Aorta (tissue), 5 donors: ENCODE data around the gene TBC1D21. TPM values are rescaled to one million over a fixed set of nuclear protein-coding genes. Genes with fewer than 3 reads are reported as not detected.

Source experiments
- ATAC-seq: fragments of 200-7000 bp; cut with Tn5 transposase; one replicate; pipeline ENCODE4 v1.9.1; 2022; ENCODE audit warnings: moderate library complexity; ENCODE audit not compliant: low FRiP score
- DNase-seq, 2 donors: peaks; one replicate each; pipeline ENCODE4 v3.0.0-alpha.2; 2020
- H3K27ac ChIP-seq, 2 donors: one replicate each; pipeline ENCODE4 v1.5.1; 2013; ENCODE audit warnings: low read length in 2 of 2, mild to moderate bottlenecking in 2 of 2, moderate library complexity in 2 of 2, control low read depth in 1 of 2, inconsistent platforms in 1 of 2, low read depth in 1 of 2
- H3K27me3 ChIP-seq, 2 donors: one replicate each; pipeline ENCODE4 v1.6.1; 2013; ENCODE audit warnings: control low read depth in 1 of 2, low read length in 1 of 2, mild to moderate bottlenecking in 1 of 2, moderate library complexity in 1 of 2; ENCODE audit not compliant: insufficient read depth in 2 of 2, control insufficient read depth in 1 of 2
- H3K36me3 ChIP-seq, 2 donors: one replicate each; pipeline ENCODE4 v1.6.1; 2013; ENCODE audit warnings: control low read depth in 1 of 2, low read length in 1 of 2, mild to moderate bottlenecking in 1 of 2; ENCODE audit not compliant: insufficient read depth in 2 of 2, control insufficient read depth in 1 of 2
- H3K4me1 ChIP-seq, 2 donors: one replicate each; pipeline ENCODE4 v1.6.1; 2013; ENCODE audit warnings: low read length in 2 of 2, control low read depth in 1 of 2, mild to moderate bottlenecking in 1 of 2, moderate library complexity in 1 of 2; ENCODE audit not compliant: insufficient read depth in 2 of 2, control insufficient read depth in 1 of 2
- H3K4me3 ChIP-seq, 2 donors: one replicate each; pipeline ENCODE4 v1.5.1; 2013; ENCODE audit warnings: low read length in 2 of 2, control low read depth in 1 of 2, mild to moderate bottlenecking in 1 of 2
- H3K9me3 ChIP-seq: one replicate; pipeline ENCODE4 v1.6.1; 2013; ENCODE audit warnings: mild to moderate bottlenecking, low read length; ENCODE audit not compliant: control insufficient read depth
- WGBS, 2 donors: extraction: QIAGEN DNeasy Blood & Tissue Kit; methylation state at CpG; one replicate each; pipeline ENCODE4 v1.1.7; 2013; 5-methylcytosine and 5-hydroxymethylcytosine counted together
- intact Hi-C, 2 donors: fragments of 100-400 bp; cut with DNase I; formaldehyde crosslinking; loops; one replicate each; pipeline versions ENCODE4 v1.14.2 to v1.15.0; 2022
- polyA plus RNA-seq, 2 donors: library from polyadenylated mRNA; stranded (reverse); fragments of 200-250 nt; gene quantifications; one replicate each; pipeline ENCODE4 v1.2.3, GENCODE V29; 2013
- total RNA-seq, 2 donors: library from RNA; stranded (reverse); fragmentation: NEBNext Ultra II Directional; extraction: Animal tissue kit (Norgen Biotek cat#: 25700); gene quantifications; one replicate each; pipeline ENCODE4 v1.2.1, GENCODE V29; 2021
- donor health status: healthy with polysubstance abuse.
- donor health status: Bipolar disorder and iron deficiency.
- donor health status: DM: no; HTN: no; CAD: no.
- donor health status: DM: no; HTN: no; CAD: no.
- donor health status: DM: yes; HTN: yes; CAD: no.

The TBC1D21 gene
- total and polyA plus RNA-seq, 4 donors, result not detected

- WGBS, 2 donors, result 71 to 82% methylated on average over 11 of the region's 11 CpGs
- Histone ChIP-seq H3K4me3 (no peak overlapping the region), H3K9me3 (no peaks in the 10 kb centered on the region), H3K27ac (no peak overlapping the region), H3K4me1 (no peaks in the 10 kb centered on the region), H3K27me3 (no peaks in the 10 kb centered on the region), H3K36me3 (no peaks in the 10 kb centered on the region)
- peak in 1 of 2 donors; percentile 66 for DNase-seq
- ATAC-seq, result no peak
- intact Hi-C loops, result loop anchor here in 1 of 2 donors (10.0 kb wide), 1 partner anchor 98 kb away; no protein-coding TSS in a partner anchor
Observed at GRCh38 chr15:73902121-73903020, 29.0 kb downstream of the TBC1D21 start.

GRCh38 chr15:73904026-73904815 is 30.9 kb downstream of the TBC1D21 start:
- DNase-seq (peak in 1 of 2 donors; percentile 57), ATAC-seq (no peak)
- no peak overlapping the region for H3K27ac ChIP-seq
- H3K4me3 ChIP-seq, result no peak overlapping the region
- no peaks in the 10 kb centered on the region for H3K4me1 ChIP-seq
- no peaks in the 10 kb centered on the region for H3K9me3 ChIP-seq
- 88 to 89% methylated on average over 9 of the region's 9 CpGs for WGBS, 2 donors
- no peaks in the 10 kb centered on the region for H3K36me3 ChIP-seq
- intact Hi-C loops, result loop anchor here in 1 of 2 donors (10.0 kb wide), 1 partner anchor 99 kb away; no protein-coding TSS in a partner anchor
- H3K27me3 ChIP-seq, result no peaks in the 10 kb centered on the region

DNA sequence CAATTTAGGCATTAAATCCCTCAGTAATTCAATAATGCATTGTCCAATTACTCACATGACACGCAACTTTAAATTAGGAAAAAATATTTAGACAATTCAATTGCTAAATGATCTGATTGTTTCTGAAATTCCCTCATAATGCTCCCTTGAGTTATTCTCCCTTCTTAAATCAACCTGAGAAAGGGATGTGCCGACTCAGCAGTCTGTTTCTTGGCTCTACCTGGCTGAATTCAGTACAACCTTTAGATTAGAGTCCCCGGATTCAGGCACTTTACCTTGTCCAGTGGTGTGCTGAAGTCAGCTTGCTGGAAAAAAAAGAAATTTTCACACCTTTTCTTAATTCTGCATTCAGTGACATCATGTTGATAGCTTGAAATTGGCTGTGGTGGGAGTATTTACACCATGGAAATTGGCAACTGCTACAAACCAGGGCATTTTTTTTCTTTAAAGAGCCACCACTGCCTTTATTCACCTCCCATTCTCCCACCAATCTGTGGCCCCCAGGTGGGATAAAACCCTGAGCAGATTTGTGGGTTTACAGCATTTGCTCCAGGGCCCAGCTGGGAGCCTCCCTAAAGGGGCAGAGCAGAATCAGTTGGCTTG is 32.0 kb downstream of the TBC1D21 start:
- WGBS, 2 donors, result 94 to 97% methylated on average over 3 of the region's 3 CpGs
- Histone ChIP-seq H3K27ac (no peak overlapping the region), H3K4me3 (no peak overlapping the region), H3K36me3 (no peaks in the 10 kb centered on the region), H3K4me1 (no peaks in the 10 kb centered on the region), H3K27me3 (no peaks in the 10 kb centered on the region), H3K9me3 (no peaks in the 10 kb centered on the region)
- peak in 1 of 2 donors; percentile 30 for DNase-seq
- ATAC-seq, result no peak
- intact Hi-C loops, result loop anchor here in 1 of 2 donors (10.0 kb wide), 1 partner anchor 101 kb away; no protein-coding TSS in a partner anchor

- Histone ChIP-seq H3K27ac (no peak overlapping the region), H3K9me3 (no peaks in the 10 kb centered on the region), H3K4me1 (no peaks in the 10 kb centered on the region), H3K36me3 (no peaks in the 10 kb centered on the region), H3K27me3 (no peaks in the 10 kb centered on the region), H3K4me3 (no peak overlapping the region)
- intact Hi-C loops, result loop anchor here in 1 of 2 donors (10.0 kb wide), 1 partner anchor 102 kb away; no protein-coding TSS in a partner anchor
- ATAC-seq (no peak), DNase-seq (peak in 1 of 2 donors; percentile 19)
- 89% methylated on average over 4 of the region's 4 CpGs for WGBS, 2 donors
Observed at GRCh38 chr15:73906346-73907034, 33.1 kb downstream of the TBC1D21 start.

GRCh38 chr15:73907035-73907408 is 33.7 kb downstream of the TBC1D21 start:
- Histone ChIP-seq H3K36me3 (peaks cover 0 to 3% of the 10 kb centered on the region in 2 donors), H3K9me3 (no peaks in the 10 kb centered on the region), H3K4me3 (no peak overlapping the region), H3K27me3 (no peaks in the 10 kb centered on the region), H3K4me1 (no peaks in the 10 kb centered on the region), H3K27ac (no peak overlapping the region)
- ATAC-seq (no peak), DNase-seq (no peak)
- intact Hi-C loops, result loop anchor here in 1 of 2 donors (10.0 kb wide), 1 partner anchor 102 kb away; no protein-coding TSS in a partner anchor
- WGBS, 2 donors, result 63 to 71% methylated on average over 2 of the region's 2 CpGs

- ATAC-seq (peak; percentile 91), DNase-seq (peak; percentile 87 to 96)
- Histone ChIP-seq H3K4me3 (no peak overlapping the region), H3K4me1 (no peaks in the 10 kb centered on the region), H3K27me3 (no peaks in the 10 kb centered on the region), H3K9me3 (no peaks in the 10 kb centered on the region), H3K27ac (no peak overlapping the region), H3K36me3 (peaks cover 0 to 3% of the 10 kb centered on the region in 2 donors)
- WGBS, 2 donors, result 4% methylated on average over 6 to 7 of the region's 7 CpGs
- intact Hi-C loops, result loop anchor here in 1 of 2 donors (2.0 to 10.0 kb wide), 2 partner anchors 33 to 103 kb away; no protein-coding TSS in a partner anchor
Observed at GRCh38 chr15:73908030-73908821, 34.9 kb downstream of the TBC1D21 start.

DNA sequence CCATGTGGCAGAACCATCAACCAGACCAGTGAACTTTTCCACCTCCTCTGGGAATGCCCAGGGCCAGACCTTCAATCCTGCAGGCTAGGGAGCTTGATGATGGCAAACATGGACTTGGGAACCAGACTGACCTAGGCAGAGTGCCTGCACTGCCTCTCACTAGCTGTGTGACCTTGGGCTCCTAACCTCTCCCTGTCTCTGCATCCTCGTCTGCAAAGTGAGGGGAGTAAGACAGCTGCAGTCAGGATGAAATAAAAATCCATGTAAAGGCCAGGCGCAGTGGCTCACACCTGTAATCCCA is 35.4 kb downstream of the TBC1D21 start:
- H3K27me3 ChIP-seq, result no peaks in the 10 kb centered on the region
- H3K36me3 ChIP-seq, result peaks cover 0 to 3% of the 10 kb centered on the region in 2 donors
- intact Hi-C loops, result loop anchor here in 1 of 2 donors (2.0 to 10.0 kb wide), 2 partner anchors 34 to 104 kb away; no protein-coding TSS in a partner anchor
- H3K4me3 ChIP-seq, result no peak overlapping the region
- WGBS, 2 donors, result 90 to 92% methylated on average over 2 of the region's 2 CpGs
- no peak overlapping the region for H3K27ac ChIP-seq
- DNase-seq (peak in 1 of 2 donors; percentile 24), ATAC-seq (no peak)
- H3K9me3 ChIP-seq, result no peaks in the 10 kb centered on the region
- H3K4me1 ChIP-seq, result no peaks in the 10 kb centered on the region
